ENCODE data around the gene ACADVL. TPM values are rescaled to one million over a fixed set of nuclear protein-coding genes. Genes with fewer than 3 reads are reported as not detected.

Gene ACADVL
- total RNA-seq, 3 donors from 2014 or later (not counting 1 experiment from before 2014, with no cell fraction given) = 439 to 637 (median 607) TPM

GRCh38 chr17:7184091-7184488, 35.6 kb upstream of the ACADVL start:
- Histone ChIP-seq H3K36me3 (ENCODE audit: control insufficient read depth, insufficient read depth, low read length) (no peaks in the 10 kb centered on the region), H3K4me1 (ENCODE audit: control insufficient read depth, insufficient read depth, low read length) (no peaks in the 10 kb centered on the region), H3K27ac (ENCODE audit: low read length) (no peak overlapping the region), H3K9me3 (ENCODE audit: control insufficient read depth, insufficient read depth, low read length) (no peaks in the 10 kb centered on the region), H3K4me3 (ENCODE audit: low read length) (no peak overlapping the region), H3K27me3 (ENCODE audit: control insufficient read depth, insufficient read depth, low read length) (no peaks in the 10 kb centered on the region)
- no peaks in the 10 kb centered on the region for H3K36me3 Mint-ChIP-seq
- peaks cover 0 to 5% of the 10 kb centered on the region in 2 donors for H3K4me1 Mint-ChIP-seq
- TF ChIP-seq CTCF (IDR thresholded peaks at IDR 0.05) = no peak
- DNase-seq (no peak), ATAC-seq (no peak)
- no peaks in the 10 kb centered on the region for H3K9me3 Mint-ChIP-seq
- 55% methylated on average over 12 of the region's 14 CpGs for WGBS (ENCODE audit: insufficient coverage)
- H3K27ac Mint-ChIP-seq = no peak overlapping the region
- H3K27me3 Mint-ChIP-seq (ENCODE audit: low read depth in 2 of 2) = peaks cover 0 to under 1% of the 10 kb centered on the region in 2 donors
- intact Hi-C loops (cut with micrococcal nuclease) = no loop called here
- H3K4me3 Mint-ChIP-seq = no peak overlapping the region

- ATAC-seq (no peak), DNase-seq (no peak)
- no peaks in the 10 kb centered on the region for H3K36me3 ChIP-seq (ENCODE audit: control insufficient read depth, insufficient read depth, low read length)
- no peak for TF ChIP-seq CTCF (IDR thresholded peaks at IDR 0.05)
- H3K27me3 ChIP-seq (ENCODE audit: control insufficient read depth, insufficient read depth, low read length) = no peaks in the 10 kb centered on the region
- no peak overlapping the region for H3K4me3 ChIP-seq (ENCODE audit: low read length)
- Mint-ChIP-seq H3K4me3 (no peak overlapping the region), H3K36me3 (no peaks in the 10 kb centered on the region), H3K4me1 (peaks cover 0 to 5% of the 10 kb centered on the region in 2 donors), H3K27me3 (ENCODE audit: low read depth in 2 of 2) (no peaks in the 10 kb centered on the region), H3K27ac (no peak overlapping the region), H3K9me3 (no peaks in the 10 kb centered on the region)
- H3K4me1 ChIP-seq (ENCODE audit: control insufficient read depth, insufficient read depth, low read length) = no peaks in the 10 kb centered on the region
- intact Hi-C loops (cut with micrococcal nuclease) = no loop called here
- WGBS (ENCODE audit: insufficient coverage) = 93% methylated on average over 3 of the region's 6 CpGs
- H3K27ac ChIP-seq (ENCODE audit: low read length) = no peak overlapping the region
- no peaks in the 10 kb centered on the region for H3K9me3 ChIP-seq (ENCODE audit: control insufficient read depth, insufficient read depth, low read length)
Observed at GRCh38 chr17:7184647-7185046, 35.1 kb upstream of the ACADVL start.

- Mint-ChIP-seq H3K36me3 (no peaks in the 10 kb centered on the region), H3K9me3 (no peaks in the 10 kb centered on the region), H3K27ac (no peak overlapping the region), H3K4me3 (no peak overlapping the region), H3K4me1 (peaks cover 0 to 5% of the 10 kb centered on the region in 2 donors), H3K27me3 (ENCODE audit: low read depth in 2 of 2) (no peaks in the 10 kb centered on the region)
- Histone ChIP-seq H3K4me1 (ENCODE audit: control insufficient read depth, insufficient read depth, low read length) (no peaks in the 10 kb centered on the region), H3K9me3 (ENCODE audit: control insufficient read depth, insufficient read depth, low read length) (no peaks in the 10 kb centered on the region), H3K27me3 (ENCODE audit: control insufficient read depth, insufficient read depth, low read length) (no peaks in the 10 kb centered on the region), H3K27ac (ENCODE audit: low read length) (no peak overlapping the region), H3K36me3 (ENCODE audit: control insufficient read depth, insufficient read depth, low read length) (no peaks in the 10 kb centered on the region), H3K4me3 (ENCODE audit: low read length) (no peak overlapping the region)
- TF ChIP-seq CTCF (IDR thresholded peaks at IDR 0.05) = no peak
- DNase-seq = no peak
- 52% methylated on average over 6 of the region's 7 CpGs for WGBS (ENCODE audit: insufficient coverage)
- peak in 1 of 3 donors; percentile 32 for ATAC-seq
- intact Hi-C loops (cut with micrococcal nuclease) = no loop called here
Observed at GRCh38 chr17:7186241-7186640, 33.5 kb upstream of the ACADVL start.

GRCh38 chr17:7190276-7190917, 29.3 kb upstream of the ACADVL start:
- ATAC-seq (no peak), DNase-seq (no peak)
- H3K9me3 Mint-ChIP-seq = no peaks in the 10 kb centered on the region
- Histone ChIP-seq H3K4me3 (ENCODE audit: low read length) (no peak overlapping the region), H3K4me1 (ENCODE audit: control insufficient read depth, insufficient read depth, low read length) (no peaks in the 10 kb centered on the region), H3K9me3 (ENCODE audit: control insufficient read depth, insufficient read depth, low read length) (no peaks in the 10 kb centered on the region), H3K27me3 (ENCODE audit: control insufficient read depth, insufficient read depth, low read length) (no peaks in the 10 kb centered on the region), H3K27ac (ENCODE audit: low read length) (no peak overlapping the region), H3K36me3 (ENCODE audit: control insufficient read depth, insufficient read depth, low read length) (no peaks in the 10 kb centered on the region)
- peaks cover 0 to 5% of the 10 kb centered on the region in 2 donors for H3K4me1 Mint-ChIP-seq
- no peaks in the 10 kb centered on the region for H3K27me3 Mint-ChIP-seq (ENCODE audit: low read depth in 2 of 2)
- no peak overlapping the region for H3K4me3 Mint-ChIP-seq
- WGBS (ENCODE audit: insufficient coverage) = 92% methylated on average over 14 of the region's 14 CpGs
- no peak for TF ChIP-seq CTCF (IDR thresholded peaks at IDR 0.05)
- no peak overlapping the region for H3K27ac Mint-ChIP-seq
- no peaks in the 10 kb centered on the region for H3K36me3 Mint-ChIP-seq
- intact Hi-C loops (cut with micrococcal nuclease) = no loop called here

All from natural killer cell (primary cell).